ENCODE data around the gene TBCA.

TBCA gene, protein sequence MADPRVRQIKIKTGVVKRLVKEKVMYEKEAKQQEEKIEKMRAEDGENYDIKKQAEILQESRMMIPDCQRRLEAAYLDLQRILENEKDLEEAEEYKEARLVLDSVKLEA

DNA sequence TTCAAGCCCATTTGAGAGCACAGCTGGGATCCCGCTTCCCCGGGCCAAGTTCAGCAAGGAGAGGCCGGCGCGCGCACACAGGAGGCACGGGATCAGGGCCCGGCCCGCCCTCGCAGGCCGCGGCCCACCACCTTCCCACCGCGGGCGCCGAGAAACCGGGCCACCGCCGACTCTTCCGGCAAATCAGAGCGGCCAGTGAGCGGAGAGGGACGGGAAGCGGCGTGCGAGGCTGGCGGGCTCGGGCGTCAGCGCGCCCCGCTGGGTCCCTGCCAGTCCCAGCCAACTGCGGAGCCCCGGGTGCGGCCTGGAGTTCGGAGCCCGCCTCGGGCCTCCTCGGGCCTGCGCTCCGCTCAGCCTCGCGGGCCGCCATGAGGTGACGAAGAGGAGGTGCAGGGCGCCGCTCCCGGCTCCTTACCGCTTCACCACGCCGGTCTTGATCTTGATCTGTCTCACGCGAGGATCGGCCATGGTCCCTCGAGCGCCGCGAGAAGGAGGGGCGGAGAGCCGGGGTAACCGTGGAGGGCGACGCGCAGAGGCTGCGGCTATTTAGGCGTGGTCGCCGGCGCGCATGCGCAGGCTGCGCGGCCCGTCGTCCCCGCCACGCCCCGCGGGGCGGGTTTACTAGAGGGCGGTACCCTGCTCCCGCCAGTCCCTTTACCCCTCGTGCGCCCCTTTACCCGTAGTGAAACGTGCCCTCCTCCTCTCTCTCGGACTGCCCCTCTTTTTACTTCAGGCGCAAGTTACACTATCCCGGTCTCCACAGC is at the start of gene TBCA:
TBCA (minus strand) TSS at position 550 of the 764 bp plus-strand sequence; CDS start at position 468, 82 bp downstream.
- intact Hi-C loops (cut with DNase I), result loop anchor here (2.0 to 10.0 kb wide), 3 partner anchors 69 to 519 kb away; partner anchors contain the start of gene AP3B1
- DNase-seq, result peak; percentile 75 to 98 (median 84)

DNA sequence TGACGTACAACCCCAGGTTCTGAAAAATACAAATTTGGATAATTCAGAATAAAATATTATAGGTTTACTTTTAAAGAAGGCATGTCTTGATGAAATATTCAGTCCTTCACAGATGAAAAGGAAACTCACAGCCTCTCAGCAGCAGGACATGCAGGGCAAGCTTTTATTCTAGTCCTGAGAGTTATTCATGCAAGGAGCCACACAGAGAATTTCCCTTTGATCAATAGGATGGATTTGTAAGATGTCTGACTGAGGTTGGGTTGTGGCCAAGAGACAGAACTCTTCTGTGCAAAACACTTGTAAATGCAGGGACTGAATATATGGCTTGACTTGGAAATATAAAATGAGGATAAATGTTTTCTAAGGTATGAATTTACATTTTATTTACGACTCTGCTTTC is 48.8 kb upstream of the TBCA start:
- DNase-seq, result no peak
- intact Hi-C loops (cut with DNase I), result no loop called here

DNA sequence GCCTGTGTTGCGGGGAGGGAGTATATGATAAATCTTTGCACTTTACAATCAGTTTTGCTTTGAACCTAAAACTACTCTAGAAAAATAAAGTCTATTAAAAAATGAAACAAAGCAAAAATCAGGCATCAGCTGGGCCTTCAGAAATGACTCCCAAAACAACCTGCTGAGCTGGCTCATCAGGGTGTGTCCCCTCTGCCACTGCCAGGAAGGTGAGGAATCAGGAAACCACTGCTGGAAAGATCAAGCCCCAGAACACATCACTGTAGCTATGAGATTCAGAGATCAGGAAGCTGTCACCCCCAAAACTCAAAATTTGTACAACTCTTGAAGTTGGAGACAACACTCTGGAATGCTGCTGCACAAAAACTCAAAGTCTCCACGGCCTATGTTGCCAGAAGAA is 40.5 kb upstream of the TBCA start:
- DNase-seq, result no peak
- intact Hi-C loops (cut with DNase I), result no loop called here

DNA sequence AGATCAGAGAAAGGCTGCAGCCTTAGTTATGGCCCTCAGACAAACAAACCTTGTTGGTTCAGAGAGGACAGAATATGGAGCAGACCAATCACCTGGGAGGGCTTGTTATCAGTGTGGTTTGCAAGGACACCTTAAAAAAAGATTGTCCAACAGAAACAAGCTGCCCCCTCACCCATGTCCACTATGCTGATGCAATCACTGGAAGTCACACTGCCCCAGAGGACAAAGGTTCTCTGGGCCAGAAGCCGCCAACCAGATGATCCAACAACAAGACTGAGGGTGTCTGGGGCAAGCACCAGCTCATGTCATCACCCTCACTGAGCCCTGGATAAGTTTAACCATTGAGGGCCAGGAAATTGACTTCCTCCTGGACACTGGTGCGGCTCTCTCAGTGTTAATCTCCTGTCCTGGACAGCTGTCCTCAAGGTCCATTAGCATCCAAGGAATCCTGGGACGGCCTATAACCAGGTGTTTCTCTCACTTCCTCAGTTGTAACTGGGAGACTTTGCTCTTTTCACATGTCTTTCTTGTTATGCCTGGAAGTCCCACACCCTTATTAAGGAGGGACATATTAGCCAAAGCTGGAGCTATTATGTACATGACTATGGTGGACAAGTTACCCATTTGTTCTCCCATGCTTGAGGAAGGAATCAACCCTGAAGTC is 36.9 kb upstream of the TBCA start:
- intact Hi-C loops (cut with DNase I), result no loop called here
- DNase-seq, result no peak

DNA sequence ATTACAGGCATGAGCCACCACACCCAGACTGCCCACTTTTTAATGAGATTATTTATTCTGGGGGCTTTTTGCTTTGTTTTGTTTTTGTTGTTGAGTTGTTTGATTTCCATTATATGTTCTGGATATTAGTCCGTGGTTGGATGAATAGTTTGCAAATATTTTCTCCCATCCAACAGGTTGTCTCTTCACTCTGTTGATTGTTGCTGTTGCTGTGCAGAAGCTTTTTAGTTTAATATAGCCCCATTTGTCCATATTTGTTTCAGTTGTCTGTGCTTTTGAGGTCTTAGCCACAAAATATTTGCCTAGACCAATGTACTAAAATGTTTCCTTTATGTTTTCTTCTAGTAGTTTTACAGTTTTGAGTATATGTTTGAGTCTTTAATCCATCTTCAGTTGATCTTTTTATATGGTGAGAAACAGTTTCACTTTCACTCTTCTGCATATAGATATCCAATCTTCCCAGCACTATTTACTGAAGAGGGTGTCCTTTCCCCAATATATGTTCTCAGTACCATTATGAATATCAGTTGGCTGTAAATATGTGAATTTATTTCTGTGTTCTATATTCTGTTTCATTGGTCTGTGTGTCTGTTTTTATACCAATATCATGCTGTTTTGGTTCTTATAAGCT is 30.2 kb upstream of the TBCA start:
- intact Hi-C loops (cut with DNase I), result no loop called here
- no peak for DNase-seq

DNA sequence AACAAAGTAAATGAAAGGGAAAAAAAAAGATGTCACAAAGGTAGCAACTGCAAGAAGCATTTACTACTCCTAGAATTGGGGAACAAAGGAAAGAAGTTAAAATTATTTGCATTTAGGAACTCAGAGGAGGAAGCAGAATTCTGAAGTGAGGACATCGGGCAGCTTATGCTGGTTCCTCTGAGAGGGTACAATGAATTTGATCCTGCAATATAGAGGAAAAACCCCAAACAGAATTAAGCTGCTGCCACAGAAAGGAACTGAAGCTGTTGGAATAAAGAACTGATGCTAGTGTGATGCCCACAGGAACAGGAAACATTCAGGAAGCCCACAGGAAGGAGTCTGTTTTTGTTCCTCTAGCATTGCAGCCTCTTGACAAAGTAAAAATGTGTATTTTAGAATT is 22.3 kb upstream of the TBCA start:
- no peak for DNase-seq
- intact Hi-C loops (cut with DNase I), result no loop called here

DNA sequence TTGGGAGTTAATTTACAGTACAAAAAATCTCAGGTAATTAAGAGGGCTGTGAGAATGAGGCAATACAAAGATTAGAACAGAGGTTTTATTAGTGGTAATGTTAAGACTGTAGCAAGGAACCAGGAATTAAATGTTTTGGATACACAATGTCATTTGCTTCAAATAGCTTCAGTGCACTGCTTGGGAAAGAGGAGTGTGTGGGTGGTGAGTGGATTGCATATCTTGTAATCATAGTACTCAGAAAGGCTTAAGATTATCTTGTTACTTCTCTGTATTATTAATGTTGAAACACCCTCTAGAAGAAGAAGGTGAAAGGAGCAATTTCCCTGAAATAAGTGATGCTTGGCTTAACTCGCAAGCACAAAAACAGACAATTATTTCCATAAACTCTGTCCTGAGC is 21.0 kb upstream of the TBCA start:
- no peak for DNase-seq
- intact Hi-C loops (cut with DNase I), result no loop called here

DNA sequence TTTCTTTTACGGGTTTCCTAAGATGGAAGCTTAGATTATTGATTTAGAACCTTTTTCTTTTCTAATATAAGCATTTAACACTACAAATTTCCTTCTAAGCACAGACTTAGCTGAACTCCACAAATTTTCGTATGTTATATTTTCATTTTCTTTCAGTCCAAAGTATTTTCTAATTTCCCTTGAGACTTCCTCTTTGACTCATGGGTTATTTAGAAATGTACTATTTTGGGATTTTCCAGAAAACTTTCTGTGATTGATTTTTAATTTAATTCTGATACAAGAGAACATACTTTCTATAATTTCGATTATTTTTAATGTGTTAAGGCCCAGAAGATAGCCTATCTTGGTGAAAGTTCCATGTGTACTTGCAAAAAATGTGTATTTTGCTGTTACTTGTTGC is 19.7 kb upstream of the TBCA start:
- intact Hi-C loops (cut with DNase I), result no loop called here
- no peak for DNase-seq

DNA sequence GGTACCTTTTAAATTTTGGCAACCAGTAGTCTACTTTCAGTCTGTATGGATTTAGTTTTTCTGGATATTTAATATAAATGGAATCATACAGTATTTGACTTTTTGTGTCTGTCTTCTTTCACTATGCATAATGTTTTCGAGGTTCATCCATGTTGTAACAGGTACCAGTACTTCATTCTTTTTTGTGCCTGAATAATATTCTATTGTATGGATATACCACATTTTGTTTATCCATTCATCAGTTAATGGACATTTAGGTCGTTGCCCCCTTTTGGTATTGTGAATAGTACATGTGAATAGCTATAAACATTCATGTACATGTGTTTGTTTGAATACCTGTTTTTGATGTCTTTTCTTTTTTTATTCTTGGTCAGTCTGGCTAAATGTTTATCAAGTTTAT is 19.1 kb upstream of the TBCA start:
- DNase-seq, result no peak
- intact Hi-C loops (cut with DNase I), result no loop called here

DNA sequence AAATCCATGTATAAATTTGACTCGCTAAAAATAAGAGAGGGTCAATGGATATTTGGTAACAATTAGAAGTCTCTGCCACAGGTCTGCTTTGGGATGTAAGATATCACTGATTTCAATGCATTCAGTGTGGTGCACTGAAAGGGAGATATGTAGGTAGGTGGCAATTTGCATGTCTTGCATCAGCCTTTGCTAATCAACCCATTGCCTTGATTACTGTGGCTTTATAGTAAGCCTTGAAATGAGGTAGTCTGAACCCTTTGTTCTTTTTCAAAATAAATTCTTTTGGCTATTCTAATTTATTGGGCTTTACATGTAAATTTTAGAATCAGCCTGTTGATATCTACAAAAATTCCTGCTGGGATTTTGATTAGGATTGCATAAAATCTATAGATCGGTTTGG is 15.8 kb upstream of the TBCA start:
- no peak for DNase-seq
- intact Hi-C loops (cut with DNase I), result no loop called here

DNA sequence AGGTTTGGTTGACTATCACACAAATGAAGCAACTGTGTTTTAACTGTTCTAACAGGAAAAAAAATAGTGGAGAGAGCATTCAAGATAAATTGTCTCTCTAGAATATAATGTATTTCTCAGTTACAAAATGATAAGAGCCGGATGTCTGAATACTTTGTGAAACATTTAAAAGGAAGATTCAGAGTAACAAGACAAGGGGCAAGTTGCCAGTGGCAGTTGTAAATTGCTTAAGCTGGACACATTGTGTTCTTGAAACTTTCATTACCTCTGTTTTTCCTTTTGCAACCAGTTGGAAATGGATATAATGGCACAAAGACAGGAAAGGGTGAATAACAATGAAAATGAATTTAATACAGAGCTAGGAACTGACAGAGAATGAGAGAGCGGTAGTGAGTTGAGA is 15.2 kb upstream of the TBCA start:
- no peak for DNase-seq
- intact Hi-C loops (cut with DNase I), result no loop called here

DNA sequence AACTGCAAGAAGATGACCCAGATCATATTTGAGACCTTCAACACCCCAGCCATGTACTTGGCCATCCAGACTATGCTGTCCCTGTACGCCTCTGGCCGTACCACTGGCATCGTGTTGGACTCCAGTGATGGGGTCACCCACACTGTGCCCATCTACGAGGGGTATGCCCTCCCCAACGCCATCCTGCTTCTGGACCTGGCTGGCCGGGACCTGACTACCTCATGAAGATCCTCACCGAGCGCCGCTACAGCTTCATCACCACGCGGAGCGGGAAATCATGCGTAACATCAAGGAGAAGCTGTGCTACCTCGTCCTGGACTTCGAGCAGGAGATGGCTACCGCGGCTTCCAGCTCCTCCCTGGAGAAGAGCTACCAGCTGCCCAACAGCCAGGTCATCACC is 9.1 kb upstream of the TBCA start:
- intact Hi-C loops (cut with DNase I), result no loop called here
- peak in 2 of 10 donors; percentile 46 to 65 for DNase-seq

DNA sequence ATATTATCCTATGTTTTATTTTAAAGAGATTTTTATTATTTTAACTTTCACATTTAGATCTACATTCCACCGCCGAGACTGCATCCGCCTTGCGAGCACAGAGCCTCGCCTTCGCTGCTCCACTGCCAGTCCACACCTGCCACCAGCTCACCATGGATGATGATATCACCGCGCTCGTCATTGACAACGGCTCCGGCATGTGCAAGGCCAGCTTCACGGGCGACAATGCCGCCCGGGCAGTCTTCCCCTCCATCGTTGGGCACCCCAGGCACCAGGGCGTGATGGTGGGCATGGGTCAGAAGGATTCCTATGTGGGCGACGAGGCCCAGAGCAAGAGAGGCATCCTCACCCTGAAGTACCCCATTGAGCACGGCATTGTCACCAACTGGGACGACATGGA is 8.6 kb upstream of the TBCA start:
- peak in 3 of 10 donors; percentile 53 to 67 (median 66) for DNase-seq
- intact Hi-C loops (cut with DNase I), result no loop called here

DNA sequence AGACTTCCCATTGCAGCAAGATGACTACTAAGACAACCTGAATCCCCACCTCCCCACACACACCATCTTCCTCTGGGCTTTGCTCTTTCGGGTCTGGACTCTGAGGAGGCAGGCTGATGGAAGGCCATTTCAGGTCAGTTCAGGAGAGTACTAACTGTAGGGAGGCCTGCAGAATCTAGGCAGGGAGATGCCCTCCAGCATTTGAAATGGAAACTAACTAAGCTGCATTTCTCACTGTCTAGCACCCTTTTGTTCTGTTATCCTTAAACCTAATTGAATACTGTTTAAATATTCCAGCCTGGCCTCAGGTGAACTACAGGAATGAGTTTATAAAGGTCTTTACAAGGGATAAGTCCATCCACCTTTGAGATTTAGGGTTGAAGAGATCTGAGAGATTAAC is 4.9 kb upstream of the TBCA start:
- no peak for DNase-seq
- intact Hi-C loops (cut with DNase I), result no loop called here

DNA sequence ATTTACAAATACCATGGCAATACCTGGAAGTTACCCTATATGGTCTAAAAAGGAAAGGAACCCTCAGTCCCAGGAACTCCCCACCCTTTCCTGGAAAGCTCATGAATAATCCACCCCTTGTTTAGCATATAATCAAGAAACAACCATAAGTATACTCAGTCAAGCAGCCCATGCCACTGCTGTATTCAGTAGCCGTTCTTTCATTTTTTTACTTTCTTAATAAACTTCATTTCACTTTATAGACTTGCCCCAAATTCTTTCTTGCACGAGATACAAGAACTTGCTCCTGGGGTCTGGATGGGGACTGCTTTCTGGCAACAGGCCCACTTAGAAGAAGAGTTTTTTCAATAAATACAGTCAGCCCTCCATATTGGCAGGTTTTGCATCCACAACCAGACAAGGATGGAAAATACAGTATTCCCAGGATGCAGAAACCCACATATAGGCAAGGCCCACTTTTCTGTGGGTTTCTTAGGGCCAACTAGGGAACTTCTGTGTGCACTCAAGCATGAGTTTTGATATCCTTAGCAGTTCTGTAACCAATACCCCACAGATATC is 2.8 kb upstream of the TBCA start:
- intact Hi-C loops (cut with DNase I), result loop anchor here (5.0 to 10.0 kb wide), 2 partner anchors 132 to 516 kb away; partner anchors contain the start of gene AP3B1
- peak in 1 of 10 donors; percentile 5 for DNase-seq

DNA sequence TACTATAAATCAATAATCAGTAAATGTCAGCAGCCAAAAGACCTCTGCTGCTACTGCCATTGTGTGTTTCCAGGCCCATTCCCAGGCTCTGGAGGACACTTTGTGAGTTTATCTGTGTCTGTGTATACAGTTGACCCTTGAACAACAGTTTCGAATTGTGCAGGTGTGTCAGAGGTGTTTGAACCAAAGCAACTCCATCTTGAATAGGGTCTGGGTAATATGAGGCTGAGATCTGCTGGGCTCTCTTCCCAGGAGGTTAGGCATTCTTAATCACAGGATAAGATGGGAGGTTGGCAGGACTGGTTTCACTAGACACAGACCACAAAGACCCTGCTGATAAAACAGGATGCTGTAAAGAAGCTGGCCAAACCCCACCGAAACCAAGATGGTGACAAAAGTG is 2.3 kb upstream of the TBCA start:
- intact Hi-C loops (cut with DNase I), result loop anchor here (5.0 to 10.0 kb wide), 2 partner anchors 131 to 516 kb away; partner anchors contain the start of gene AP3B1
- no peak for DNase-seq

DNA sequence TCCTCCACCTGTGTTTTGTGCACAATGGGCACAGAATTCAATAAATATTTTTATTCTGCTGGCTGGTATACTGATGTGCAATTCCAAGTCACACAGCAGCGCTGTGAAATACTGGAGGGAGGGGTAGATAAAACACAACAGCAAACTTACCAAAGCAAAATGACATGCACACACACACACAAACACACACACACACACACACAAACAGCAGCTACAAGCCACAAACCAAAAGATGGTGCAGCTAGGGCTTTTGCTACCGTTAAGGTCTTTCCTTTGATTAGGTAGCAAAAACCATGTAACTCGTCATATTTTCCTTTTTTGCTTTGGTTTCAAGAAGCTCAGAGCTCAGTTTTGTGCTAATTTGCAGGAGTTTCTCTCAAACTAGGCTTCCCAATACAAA is 1.8 kb upstream of the TBCA start:
- no peak for DNase-seq
- intact Hi-C loops (cut with DNase I), result loop anchor here (2.0 to 10.0 kb wide), 3 partner anchors 67 to 517 kb away; partner anchors contain the start of gene AP3B1

DNA sequence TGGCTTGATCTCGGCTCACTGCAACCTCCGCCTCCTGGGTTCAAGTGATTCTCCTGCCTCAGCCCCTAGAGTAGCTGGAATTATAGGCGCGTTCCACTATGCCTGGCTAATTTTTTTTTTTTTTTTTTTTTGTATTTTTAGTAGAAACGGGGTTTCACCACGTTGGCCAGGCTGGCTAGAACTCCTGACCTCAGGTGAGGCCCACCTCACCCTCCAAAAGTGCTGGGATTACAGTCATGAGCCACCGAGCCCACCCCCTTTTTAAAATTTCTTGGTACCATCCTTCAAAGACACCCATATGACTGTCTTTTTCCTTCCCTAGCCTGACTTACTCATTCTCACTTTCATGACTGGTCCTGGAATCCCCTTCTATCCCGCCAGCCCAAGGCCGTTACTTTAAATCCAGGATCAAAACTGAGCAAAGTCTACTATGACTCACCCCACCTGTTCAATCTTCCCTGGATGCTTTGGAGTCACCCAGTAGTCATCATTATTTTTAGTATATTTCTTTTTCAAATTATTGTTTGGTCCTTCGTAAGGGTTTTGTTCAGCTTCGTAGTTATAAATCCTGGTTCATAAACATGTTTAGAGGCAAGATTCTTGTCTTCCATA is 1.2 kb upstream of the TBCA start:
- DNase-seq, result peak in 1 of 10 donors; percentile 18
- intact Hi-C loops (cut with DNase I), result loop anchor here (2.0 to 10.0 kb wide), 3 partner anchors 67 to 517 kb away; partner anchors contain the start of gene AP3B1

DNA sequence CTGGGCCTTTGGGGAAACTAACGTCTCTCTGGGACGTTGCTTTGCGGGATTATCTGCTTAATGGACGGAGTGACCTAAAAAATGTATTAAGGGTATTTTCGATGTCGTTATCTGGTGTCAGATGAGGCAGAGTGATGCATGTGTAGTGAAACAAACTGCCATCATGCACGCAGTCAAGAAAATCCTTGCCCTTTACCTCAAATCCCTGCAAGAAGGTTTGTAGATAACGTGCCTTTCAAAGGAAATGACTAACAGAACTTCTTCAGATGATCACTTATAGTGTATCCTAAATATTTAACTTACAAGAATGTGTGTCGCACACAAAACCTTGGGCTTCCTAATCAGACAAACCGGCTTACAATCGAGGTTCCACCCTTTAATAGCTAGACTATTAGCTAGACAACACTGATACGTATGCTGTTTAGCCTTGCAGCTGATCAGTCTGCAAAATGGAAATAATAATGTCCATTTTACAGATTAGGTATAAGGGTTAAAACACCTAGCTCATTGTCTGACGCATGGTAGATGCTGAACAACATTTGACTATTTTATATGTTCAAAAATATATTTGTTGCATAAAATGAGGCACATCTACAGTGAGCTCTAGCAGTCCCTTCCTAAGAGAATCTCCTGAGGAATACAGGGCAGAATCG is 541 bp upstream of the TBCA start:
- intact Hi-C loops (cut with DNase I), result loop anchor here (2.0 to 10.0 kb wide), 3 partner anchors 68 to 518 kb away; partner anchors contain the start of gene AP3B1
- no peak for DNase-seq

All from posterior cingulate gyrus (tissue), 11 donors.